ENCODE results near the gene YIPF4.
"Not testable (repeated sequence)": the region's sequence is repeated elsewhere in the genome, so short reads cannot be mapped to it uniquely, and the experiment has no call there.

DNA sequence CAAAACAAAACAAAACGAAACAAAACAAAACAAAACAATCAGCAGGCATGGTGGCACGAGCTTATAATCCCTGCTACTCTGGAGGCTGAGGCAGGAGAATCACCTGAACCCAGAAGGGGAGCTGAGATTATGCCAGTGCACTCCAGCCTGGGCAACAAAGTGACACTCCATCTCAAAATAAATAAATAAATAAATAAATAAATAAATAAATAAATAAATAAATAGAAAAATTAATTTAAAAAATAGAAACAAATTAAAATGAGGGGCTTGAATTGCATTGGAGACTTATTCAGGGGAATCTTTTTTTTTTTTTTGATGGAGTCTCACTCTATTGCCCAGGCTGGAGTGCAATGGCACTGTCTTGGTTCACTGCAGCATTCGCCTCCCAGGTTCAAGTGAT is 73.1 kb downstream of the YIPF4 start:
- not testable (repeated sequence) for TF ChIP-seq POLR2AphosphoS5 (IDR thresholded peaks at IDR 0.05; ENCODE audit: insufficient read depth, low read depth, low read length); EZH2 (IDR thresholded peaks at IDR 0.05; ENCODE audit: borderline replicate concordance, low read depth, low read length, severe bottlenecking); MYC (IDR thresholded peaks at IDR 0.05; ENCODE audit: low read depth, low read length); POLR2A (IDR thresholded peaks at IDR 0.05; ENCODE audit: low read depth, low read length); FOS (IDR thresholded peaks at IDR 0.05; ENCODE audit: borderline replicate concordance, insufficient read depth, low read length)
- TF ChIP-seq, protein P1, sequence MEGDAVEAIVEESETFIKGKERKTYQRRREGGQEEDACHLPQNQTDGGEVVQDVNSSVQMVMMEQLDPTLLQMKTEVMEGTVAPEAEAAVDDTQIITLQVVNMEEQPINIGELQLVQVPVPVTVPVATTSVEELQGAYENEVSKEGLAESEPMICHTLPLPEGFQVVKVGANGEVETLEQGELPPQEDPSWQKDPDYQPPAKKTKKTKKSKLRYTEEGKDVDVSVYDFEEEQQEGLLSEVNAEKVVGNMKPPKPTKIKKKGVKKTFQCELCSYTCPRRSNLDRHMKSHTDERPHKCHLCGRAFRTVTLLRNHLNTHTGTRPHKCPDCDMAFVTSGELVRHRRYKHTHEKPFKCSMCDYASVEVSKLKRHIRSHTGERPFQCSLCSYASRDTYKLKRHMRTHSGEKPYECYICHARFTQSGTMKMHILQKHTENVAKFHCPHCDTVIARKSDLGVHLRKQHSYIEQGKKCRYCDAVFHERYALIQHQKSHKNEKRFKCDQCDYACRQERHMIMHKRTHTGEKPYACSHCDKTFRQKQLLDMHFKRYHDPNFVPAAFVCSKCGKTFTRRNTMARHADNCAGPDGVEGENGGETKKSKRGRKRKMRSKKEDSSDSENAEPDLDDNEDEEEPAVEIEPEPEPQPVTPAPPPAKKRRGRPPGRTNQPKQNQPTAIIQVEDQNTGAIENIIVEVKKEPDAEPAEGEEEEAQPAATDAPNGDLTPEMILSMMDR (IDR thresholded peaks at IDR 0.05; ENCODE audit: extremely low read depth in 1 of 2, insufficient read depth in 1 of 2, low read depth in 1 of 2, low read length in 2 of 2): not testable (repeated sequence)
- TF ChIP-seq, protein P2, sequence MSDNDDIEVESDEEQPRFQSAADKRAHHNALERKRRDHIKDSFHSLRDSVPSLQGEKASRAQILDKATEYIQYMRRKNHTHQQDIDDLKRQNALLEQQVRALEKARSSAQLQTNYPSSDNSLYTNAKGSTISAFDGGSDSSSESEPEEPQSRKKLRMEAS (IDR thresholded peaks at IDR 0.05; ENCODE audit: insufficient read depth, insufficient read length): not testable (repeated sequence)

All from endothelial cell of umbilical vein (primary cell).